GM21515 (cell line): ENCODE data around the gene C13orf42.

ENCODE experiments used
- ATAC-seq: cut with Tn5 transposase; IDR thresholded peaks from one replicate; pipeline ENCODE4 v1.9.1; 2021; ENCODE audit not compliant: unreplicated experiment

C13orf42 gene

DNA sequence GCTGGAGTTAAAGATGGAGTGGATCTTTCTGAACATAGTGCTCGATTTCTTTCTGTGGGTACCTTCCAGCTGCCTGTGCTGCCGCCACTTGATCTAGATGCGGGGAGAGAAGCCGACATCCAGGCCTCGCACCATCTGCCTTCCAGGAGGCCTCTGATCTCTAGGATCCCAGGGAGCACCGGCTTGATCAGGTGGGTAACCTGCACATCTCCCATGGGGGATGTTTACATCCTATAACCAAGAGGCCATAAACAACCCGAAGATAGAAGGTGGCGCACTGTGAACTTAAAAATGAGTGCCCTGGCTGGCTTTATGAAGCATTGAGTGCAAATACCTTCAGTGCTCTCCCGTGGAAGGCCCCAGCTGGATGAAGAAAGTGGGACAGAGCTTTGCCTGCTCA, at the start of gene C13orf42:
Gene C13orf42, minus strand, starts transcription at position 101 of the 400 bp plus-strand sequence. Its CDS starts 65 bp downstream, at position 36.
- ATAC-seq = no peak

DNA sequence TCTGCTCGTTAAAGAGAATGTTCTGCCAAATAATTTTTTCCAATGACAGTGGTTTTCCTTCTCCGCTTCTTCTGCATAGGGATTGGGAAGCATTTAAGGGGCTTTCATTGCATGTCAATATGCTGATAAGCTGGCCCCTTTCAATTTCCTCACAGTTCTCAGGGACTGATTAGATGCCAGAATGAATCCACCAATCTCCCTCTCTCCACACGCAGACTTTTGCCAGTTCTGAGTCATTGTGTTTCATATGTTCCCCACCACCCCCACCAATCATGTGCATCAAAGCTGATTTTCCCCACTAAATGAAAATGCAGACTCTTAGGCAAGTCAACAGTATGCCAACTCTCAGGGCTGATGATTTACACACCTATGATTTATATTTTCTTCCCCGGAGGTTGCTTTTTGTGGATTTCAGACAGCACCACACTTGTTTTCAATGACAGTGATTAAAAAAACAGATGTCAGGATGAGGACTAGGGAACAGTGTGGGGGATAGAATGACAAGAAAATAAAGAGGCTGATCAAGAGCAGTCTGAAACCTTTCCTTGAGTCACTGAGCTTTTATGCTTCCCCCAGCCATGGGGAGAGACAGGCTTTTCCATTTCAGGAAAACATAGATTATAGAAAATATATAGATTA, 47.9 kb upstream of the C13orf42 start:
- no peak for ATAC-seq

DNA sequence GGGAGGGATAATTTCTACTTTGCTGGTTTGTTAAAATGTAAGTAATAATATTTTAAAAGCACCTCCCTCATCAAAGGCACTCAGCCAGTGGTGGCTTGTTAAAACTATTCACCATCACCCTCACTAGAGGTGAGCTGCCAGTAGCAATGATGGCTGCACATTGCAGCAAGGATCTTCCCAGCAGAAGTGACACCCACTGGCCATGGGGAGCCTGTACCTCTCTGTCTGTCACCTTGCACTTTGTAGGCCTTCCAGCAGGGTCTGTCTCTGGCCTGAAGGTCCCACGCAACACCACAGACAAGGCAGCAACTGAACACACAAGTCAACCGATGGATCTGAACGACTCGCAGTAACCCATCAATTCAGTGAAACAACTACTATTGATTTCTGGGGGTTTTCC, 47.3 kb upstream of the C13orf42 start:
- ATAC-seq = no peak

DNA sequence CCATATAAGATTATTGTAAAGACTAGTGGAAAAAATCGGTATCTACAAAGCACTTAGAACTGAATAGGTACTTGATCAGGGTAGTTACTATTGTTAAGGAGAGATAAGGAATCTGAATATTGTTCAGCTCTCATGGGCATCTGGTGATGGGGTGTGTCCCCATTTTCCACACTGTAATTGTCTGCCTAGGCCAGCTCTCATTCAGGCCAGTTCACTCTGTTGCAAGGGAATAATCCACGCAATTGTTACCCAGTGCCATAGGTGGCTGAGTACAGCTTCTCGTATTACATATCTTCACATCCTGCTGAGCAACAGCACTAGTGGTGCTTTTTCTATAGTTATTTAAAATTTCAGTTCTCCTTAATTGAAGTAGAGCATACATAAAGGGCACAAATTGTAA, 45.6 kb upstream of the C13orf42 start:
- ATAC-seq = no peak

- no peak for ATAC-seq
These were observed 44.9 kb upstream of the C13orf42 start for GRCh38 chr13:51155776-51156515.

- no peak for ATAC-seq
These were observed 44.1 kb upstream of the C13orf42 start for GRCh38 chr13:51155161-51155560.

DNA sequence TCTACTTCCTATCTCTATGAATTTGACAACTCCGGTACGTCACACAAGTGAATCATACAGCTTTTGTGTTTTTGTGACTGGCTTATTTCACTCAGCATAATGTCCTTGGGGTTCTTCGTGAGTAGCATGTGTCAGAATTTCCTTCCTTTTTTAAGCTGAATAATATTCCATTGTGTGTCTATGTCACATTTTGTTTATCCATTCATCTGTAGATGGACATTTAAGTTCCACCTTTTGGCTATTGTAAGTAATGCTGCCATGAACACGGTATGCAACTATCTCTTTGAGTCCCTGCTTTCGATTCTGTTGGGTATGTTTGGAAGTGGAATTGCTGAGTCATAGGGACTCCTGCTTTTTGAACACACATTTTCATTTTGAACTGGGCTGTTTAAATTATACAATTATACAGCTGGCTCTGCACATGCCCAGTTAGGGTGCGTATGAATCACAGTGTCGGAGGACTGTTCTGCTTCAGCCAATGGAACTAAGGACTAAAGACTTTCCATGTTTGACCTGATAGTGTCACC, 43.0 kb upstream of the C13orf42 start:
- ATAC-seq = no peak

DNA sequence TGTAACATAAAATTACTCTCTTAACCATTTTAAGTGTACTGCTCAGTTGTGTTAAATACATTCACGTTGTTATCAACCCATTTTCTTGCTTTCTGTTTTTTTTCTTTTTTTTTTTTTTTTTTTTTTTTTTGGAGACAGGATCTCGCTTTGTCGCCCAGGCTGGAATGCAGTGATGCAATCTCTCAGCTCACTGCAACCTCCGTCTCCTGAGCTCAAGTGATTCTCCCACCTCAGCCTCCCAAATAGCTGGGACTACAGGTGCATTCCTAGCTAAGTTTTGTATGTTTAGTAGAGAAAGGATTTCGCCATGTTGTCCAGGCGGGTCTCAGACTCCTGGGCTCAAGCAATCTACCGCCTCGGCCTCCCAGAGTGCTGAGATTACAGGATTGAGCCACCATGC, 42.5 kb upstream of the C13orf42 start:
- no peak for ATAC-seq

- no peak for ATAC-seq
These were observed 41.6 kb upstream of the C13orf42 start for GRCh38 chr13:51152701-51153100.

GRCh38 chr13:51151463-51151862, 40.4 kb upstream of the C13orf42 start:
- ATAC-seq = no peak

GRCh38 chr13:51148952-51149573, 38.0 kb upstream of the C13orf42 start:
- no peak for ATAC-seq

GRCh38 chr13:51148223-51148951, 37.3 kb upstream of the C13orf42 start:
- no peak for ATAC-seq

- ATAC-seq = no peak
These were observed 36.7 kb upstream of the C13orf42 start for GRCh38 chr13:51147732-51148131.

DNA sequence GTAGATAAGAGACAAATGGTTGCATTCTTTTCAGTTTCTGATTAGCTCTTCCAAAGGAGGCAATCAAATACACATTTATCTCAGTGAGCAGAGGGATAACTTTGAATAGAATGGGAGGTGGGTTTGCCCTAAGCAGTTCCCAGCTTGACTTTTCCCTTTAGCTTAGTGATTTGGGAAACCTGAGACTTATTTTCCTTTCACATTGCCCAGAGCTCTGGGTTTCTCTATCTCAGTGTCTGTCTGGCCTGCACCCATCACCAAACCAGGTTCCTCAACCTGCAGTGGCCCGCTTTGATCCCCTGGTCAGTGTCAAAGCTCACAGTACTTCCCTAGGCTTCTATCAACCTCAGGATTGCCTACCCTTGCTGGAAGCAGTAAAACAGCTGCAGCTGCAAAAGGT, 35.6 kb upstream of the C13orf42 start:
- ATAC-seq = no peak

GRCh38 chr13:51137250-51137649, 26.2 kb upstream of the C13orf42 start:
- no peak for ATAC-seq

- no peak for ATAC-seq
These were observed 25.4 kb upstream of the C13orf42 start for GRCh38 chr13:51136276-51136980.

GRCh38 chr13:51134763-51135365, 23.8 kb upstream of the C13orf42 start:
- ATAC-seq = no peak

DNA sequence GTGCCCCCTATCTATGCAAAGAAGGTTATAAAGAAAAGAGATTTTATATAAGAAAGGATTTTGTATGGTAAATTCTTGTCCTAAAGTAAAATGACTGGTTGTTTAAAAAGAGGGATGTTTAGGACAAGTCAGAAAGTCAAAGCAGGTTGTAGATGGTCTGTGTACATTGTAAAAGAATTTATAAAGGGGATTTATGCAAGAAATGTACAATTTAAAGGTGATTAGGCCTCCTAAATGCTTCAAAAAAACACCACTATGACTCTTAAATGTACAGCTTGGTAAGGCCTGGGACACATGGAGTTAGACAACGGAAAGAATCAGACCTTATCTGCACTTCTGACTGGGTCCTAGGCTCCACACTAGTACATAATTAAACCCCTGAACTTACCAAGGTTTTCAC, 19.3 kb upstream of the C13orf42 start:
- ATAC-seq = no peak

DNA sequence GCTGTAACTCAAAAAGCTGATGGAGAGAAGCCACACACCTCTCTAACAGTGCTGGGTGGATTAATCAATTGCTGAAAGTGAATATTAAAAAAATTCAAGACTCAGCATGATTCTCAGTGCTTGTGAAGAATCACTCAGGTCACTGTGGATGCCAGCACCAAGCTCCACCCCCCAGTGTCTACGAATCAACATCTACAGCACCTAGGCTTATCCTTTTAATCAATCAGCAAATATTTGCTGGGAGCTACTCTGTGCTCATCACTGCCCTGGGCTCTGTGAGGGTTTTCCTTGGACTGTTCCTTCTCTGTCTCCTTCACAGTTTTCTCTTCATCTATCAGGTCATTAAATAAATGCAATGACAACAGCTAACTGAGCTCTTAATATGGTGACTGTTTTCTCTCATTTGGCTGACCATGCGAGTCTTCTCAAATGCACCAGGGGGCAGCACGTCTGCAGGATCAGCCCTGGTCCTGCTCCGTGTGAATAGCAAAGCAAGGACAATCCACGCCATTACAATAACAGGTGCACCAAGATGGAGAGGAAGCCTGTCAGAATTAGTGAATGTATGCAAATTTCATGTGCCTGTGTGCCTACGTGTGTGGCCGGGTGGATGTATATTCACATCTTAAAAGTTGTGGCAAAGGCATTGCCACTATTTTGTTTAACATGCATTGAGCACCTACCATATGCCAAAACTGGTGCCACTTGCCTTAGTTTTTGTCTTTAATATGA, 14.6 kb upstream of the C13orf42 start:
- peak; percentile 89 for ATAC-seq
